H1 (cell line): ENCODE results near the gene TEX36. TPM values are rescaled to one million over a fixed set of nuclear protein-coding genes. Genes with fewer than 3 reads are reported as not detected.

Source experiments
- PHF8 ChIP-seq: fragments of 200-600 bp; sonication (generic); conservative IDR thresholded peaks from 2 replicates; pipeline ENCODE4 v1.7.1; 2012; ENCODE audit warnings: low read depth, mild to moderate bottlenecking, inconsistent platforms, low read length, moderate library complexity
- polyA plus RNA-seq, 7 experiments: library from polyadenylated mRNA; depleted of rRNA in 3 of 7; stranded (reverse) in 5 of 7; unstranded in 2 of 7; fragments of >200 nt in 5 of 7; fragments of 200-250 nt in 2 of 7; gene quantifications; 1 replicate in 5 of 7; 2 replicates in 1 of 7; 4 replicates in 1 of 7; pipeline versions ENCODE4 v1.2.1 to v1.2.3, GENCODE V29; 2011 to 2013; ENCODE audit warnings: missing spikeins in 2 of 7, mixed read lengths in 2 of 7
- total RNA-seq: library from RNA; stranded (reverse); fragmentation: NEBNext Ultra II Directional; extraction: Animal tissue kit (Norgen Biotek cat#: 25700); gene quantifications from 2 replicates; pipeline ENCODE4 v1.2.1, GENCODE V29; 2021
- TF ChIP-seq, protein P1 (sequence below): fragments of 300-600 bp; sonication (generic); IDR thresholded peaks from 2 replicates; pipeline ENCODE4 v1.7.1; 2012; ENCODE audit warnings: low read length, moderate library complexity, mild to moderate bottlenecking, inconsistent platforms; ENCODE audit not compliant: insufficient replicate concordance

The TEX36 gene
- total and polyA plus RNA-seq, 2 of the 8 experiments (the other 6 are each of a cell fraction or from before 2014, with no cell fraction given): not detected

- TF ChIP-seq, protein P1, sequence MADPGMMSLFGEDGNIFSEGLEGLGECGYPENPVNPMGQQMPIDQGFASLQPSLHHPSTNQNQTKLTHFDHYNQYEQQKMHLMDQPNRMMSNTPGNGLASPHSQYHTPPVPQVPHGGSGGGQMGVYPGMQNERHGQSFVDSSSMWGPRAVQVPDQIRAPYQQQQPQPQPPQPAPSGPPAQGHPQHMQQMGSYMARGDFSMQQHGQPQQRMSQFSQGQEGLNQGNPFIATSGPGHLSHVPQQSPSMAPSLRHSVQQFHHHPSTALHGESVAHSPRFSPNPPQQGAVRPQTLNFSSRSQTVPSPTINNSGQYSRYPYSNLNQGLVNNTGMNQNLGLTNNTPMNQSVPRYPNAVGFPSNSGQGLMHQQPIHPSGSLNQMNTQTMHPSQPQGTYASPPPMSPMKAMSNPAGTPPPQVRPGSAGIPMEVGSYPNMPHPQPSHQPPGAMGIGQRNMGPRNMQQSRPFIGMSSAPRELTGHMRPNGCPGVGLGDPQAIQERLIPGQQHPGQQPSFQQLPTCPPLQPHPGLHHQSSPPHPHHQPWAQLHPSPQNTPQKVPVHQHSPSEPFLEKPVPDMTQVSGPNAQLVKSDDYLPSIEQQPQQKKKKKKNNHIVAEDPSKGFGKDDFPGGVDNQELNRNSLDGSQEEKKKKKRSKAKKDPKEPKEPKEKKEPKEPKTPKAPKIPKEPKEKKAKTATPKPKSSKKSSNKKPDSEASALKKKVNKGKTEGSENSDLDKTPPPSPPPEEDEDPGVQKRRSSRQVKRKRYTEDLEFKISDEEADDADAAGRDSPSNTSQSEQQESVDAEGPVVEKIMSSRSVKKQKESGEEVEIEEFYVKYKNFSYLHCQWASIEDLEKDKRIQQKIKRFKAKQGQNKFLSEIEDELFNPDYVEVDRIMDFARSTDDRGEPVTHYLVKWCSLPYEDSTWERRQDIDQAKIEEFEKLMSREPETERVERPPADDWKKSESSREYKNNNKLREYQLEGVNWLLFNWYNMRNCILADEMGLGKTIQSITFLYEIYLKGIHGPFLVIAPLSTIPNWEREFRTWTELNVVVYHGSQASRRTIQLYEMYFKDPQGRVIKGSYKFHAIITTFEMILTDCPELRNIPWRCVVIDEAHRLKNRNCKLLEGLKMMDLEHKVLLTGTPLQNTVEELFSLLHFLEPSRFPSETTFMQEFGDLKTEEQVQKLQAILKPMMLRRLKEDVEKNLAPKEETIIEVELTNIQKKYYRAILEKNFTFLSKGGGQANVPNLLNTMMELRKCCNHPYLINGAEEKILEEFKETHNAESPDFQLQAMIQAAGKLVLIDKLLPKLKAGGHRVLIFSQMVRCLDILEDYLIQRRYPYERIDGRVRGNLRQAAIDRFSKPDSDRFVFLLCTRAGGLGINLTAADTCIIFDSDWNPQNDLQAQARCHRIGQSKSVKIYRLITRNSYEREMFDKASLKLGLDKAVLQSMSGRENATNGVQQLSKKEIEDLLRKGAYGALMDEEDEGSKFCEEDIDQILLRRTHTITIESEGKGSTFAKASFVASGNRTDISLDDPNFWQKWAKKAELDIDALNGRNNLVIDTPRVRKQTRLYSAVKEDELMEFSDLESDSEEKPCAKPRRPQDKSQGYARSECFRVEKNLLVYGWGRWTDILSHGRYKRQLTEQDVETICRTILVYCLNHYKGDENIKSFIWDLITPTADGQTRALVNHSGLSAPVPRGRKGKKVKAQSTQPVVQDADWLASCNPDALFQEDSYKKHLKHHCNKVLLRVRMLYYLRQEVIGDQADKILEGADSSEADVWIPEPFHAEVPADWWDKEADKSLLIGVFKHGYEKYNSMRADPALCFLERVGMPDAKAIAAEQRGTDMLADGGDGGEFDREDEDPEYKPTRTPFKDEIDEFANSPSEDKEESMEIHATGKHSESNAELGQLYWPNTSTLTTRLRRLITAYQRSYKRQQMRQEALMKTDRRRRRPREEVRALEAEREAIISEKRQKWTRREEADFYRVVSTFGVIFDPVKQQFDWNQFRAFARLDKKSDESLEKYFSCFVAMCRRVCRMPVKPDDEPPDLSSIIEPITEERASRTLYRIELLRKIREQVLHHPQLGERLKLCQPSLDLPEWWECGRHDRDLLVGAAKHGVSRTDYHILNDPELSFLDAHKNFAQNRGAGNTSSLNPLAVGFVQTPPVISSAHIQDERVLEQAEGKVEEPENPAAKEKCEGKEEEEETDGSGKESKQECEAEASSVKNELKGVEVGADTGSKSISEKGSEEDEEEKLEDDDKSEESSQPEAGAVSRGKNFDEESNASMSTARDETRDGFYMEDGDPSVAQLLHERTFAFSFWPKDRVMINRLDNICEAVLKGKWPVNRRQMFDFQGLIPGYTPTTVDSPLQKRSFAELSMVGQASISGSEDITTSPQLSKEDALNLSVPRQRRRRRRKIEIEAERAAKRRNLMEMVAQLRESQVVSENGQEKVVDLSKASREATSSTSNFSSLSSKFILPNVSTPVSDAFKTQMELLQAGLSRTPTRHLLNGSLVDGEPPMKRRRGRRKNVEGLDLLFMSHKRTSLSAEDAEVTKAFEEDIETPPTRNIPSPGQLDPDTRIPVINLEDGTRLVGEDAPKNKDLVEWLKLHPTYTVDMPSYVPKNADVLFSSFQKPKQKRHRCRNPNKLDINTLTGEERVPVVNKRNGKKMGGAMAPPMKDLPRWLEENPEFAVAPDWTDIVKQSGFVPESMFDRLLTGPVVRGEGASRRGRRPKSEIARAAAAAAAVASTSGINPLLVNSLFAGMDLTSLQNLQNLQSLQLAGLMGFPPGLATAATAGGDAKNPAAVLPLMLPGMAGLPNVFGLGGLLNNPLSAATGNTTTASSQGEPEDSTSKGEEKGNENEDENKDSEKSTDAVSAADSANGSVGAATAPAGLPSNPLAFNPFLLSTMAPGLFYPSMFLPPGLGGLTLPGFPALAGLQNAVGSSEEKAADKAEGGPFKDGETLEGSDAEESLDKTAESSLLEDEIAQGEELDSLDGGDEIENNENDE: no peak
- TF ChIP-seq PHF8: no peak
Observed at GRCh38 chr10:125721035-125721434, 38.1 kb upstream of the TEX36 start (continued).
